Measurements from ENCODE around the gene TMC8. TPM values are rescaled to one million over a fixed set of nuclear protein-coding genes. Genes with fewer than 3 reads are reported as not detected.
A peak's percentile ranks its signal among the peaks of the same experiment; 100 is the strongest.

The TMC8 gene
- polyA plus RNA-seq, 1 experiment: not detected

DNA sequence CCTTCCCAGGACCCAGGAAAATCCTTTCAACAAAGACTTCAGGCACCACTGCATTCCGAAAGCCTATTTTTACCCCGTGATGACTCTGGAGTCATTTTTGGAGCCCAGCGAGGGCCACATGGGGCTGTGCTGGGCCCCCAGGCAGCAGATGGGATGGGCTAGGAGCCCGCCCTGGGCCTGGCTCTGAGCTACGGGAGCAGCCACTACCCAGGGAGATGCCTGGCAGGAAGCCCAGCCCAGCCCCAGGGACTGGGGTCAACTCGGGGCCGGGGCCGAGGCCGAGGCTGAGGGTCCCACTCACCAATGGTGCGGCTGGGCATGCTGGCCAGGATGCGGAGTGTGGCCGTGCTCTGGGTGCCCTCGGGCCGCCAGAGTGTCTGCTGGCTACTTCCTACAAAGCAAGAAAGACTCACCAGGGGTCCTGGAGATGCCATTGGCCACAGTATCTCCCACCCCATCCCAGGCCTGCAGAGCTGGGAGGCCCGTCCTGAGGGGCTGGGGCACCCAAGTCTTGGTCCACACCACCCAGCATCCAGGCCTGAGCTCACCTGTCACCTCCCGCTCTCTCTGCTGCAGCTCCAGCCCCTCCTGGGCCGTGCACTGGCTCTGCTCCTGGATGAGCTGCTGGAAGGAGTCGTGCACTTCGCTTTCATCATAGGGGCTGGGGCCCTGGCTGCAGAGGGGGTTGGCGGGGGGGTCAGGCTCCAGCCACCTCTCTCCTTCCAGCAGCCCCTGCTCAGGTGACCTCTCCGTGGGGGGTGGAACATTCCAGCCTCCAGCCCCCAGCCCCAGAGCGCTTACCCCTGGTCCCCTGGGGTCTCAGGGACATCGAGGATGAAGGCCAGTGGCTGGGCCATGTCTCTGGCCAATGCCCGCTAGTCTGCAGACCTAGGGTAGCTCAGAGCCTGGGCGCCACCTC lies 4.3 kb upstream of the TMC8 start:
- ChIA-PET POLR2A (no interaction called here), CTCF (no interaction called here)
- peaks cover 2% of the 10 kb centered on the region; the same call in 1 of the 2 replicates for H3K9me3 ChIP-seq (ENCODE audit: control insufficient read depth, insufficient read depth, low read length)
- no peak overlapping the region for H3K4me3 ChIP-seq (ENCODE audit: low read depth, low read length)
- TF ChIP-seq, protein P1, sequence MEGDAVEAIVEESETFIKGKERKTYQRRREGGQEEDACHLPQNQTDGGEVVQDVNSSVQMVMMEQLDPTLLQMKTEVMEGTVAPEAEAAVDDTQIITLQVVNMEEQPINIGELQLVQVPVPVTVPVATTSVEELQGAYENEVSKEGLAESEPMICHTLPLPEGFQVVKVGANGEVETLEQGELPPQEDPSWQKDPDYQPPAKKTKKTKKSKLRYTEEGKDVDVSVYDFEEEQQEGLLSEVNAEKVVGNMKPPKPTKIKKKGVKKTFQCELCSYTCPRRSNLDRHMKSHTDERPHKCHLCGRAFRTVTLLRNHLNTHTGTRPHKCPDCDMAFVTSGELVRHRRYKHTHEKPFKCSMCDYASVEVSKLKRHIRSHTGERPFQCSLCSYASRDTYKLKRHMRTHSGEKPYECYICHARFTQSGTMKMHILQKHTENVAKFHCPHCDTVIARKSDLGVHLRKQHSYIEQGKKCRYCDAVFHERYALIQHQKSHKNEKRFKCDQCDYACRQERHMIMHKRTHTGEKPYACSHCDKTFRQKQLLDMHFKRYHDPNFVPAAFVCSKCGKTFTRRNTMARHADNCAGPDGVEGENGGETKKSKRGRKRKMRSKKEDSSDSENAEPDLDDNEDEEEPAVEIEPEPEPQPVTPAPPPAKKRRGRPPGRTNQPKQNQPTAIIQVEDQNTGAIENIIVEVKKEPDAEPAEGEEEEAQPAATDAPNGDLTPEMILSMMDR (IDR thresholded peaks at IDR 0.05; ENCODE audit: low read depth, low read length): no peak
- H3K27ac ChIP-seq (ENCODE audit: low read depth, low read length): no peak overlapping the region
- DNase-seq (ENCODE audit: low read depth, low spot score): no peak
- H3K27me3 ChIP-seq (ENCODE audit: control insufficient read depth, insufficient read depth, low read length): peaks cover 23% of the 10 kb centered on the region

DNA sequence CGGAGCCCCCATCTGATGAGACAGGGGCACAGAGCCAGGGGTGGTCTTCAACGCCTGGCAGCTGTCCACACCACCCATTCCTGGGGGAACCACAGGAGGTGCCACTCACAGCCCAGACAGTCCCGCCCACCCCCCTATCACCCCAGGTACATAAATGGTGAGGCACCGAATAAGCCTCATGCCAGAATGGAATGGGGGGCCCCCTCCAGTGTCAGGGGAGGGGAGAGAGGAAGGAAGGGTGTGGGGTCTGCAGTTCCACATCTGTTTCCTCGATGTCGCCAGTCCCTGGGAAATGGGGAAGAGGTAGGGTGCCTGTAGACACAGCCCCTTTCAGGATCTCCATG lies 3.7 kb upstream of the TMC8 start:
- Histone ChIP-seq H3K27ac (ENCODE audit: low read depth, low read length) (no peak overlapping the region), H3K27me3 (ENCODE audit: control insufficient read depth, insufficient read depth, low read length) (peaks cover 27% of the 10 kb centered on the region), H3K9me3 (ENCODE audit: control insufficient read depth, insufficient read depth, low read length) (peaks cover 4% of the 10 kb centered on the region; the same call in 1 of the 2 replicates), H3K4me3 (ENCODE audit: low read depth, low read length) (no peak overlapping the region)
- TF ChIP-seq, protein P1 (IDR thresholded peaks at IDR 0.05; ENCODE audit: low read depth, low read length): no peak
- no peak for DNase-seq (ENCODE audit: low read depth, low spot score)
- POLR2A ChIA-PET: no interaction called here
- CTCF ChIA-PET: no interaction called here

DNA sequence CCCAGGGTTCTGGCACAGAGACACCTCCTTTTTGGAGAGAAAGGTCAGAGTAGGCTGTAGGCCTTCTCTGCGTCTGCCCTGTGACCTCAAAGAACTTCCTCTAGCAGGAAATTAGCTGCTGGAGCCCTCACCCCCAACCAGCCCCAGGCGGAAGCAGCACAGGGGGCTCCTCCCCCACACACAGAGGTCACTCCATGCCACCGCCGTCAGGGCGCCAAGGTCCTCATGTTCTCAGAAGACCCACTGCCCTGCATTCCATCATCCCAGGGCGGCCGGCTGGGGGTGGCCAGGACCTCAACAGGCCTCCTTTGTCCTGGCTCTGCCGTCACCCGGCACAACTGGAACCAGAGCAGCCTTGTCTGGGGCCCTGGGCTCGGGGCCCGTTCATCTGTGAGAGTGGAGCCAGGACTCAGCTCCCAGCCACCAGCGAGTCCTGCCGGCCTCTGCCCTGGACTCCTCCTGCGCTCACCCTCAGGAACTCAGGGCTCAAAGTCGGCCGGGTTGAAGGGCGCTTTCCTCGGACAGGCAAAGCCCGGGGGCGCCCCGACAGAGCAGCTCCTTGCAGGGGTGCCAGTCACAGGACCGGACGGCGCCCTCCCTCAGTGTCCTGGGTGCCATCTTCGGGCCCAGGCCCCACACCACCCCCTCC lies 3.2 kb upstream of the TMC8 start:
- Histone ChIP-seq H3K9me3 (ENCODE audit: control insufficient read depth, insufficient read depth, low read length) (peaks cover 4% of the 10 kb centered on the region; the same call in 1 of the 2 replicates), H3K27me3 (ENCODE audit: control insufficient read depth, insufficient read depth, low read length) (peaks cover 29% of the 10 kb centered on the region), H3K27ac (ENCODE audit: low read depth, low read length) (no peak overlapping the region), H3K4me3 (ENCODE audit: low read depth, low read length) (no peak overlapping the region)
- ChIA-PET CTCF (interaction anchor here (1.1 to 1.4 kb wide), 2 partner anchors 59 to 123 kb away, joined by 3 to 4 read pairs; partner anchors contain the start of genes AFMID and TK1), POLR2A (interaction anchor here (0.6 kb wide), 1 partner anchor 15 kb away, joined by 5 read pairs; no protein-coding TSS in a partner anchor)
- DNase-seq (ENCODE audit: low read depth, low spot score): no peak
- TF ChIP-seq, protein P1 (IDR thresholded peaks at IDR 0.05; ENCODE audit: low read depth, low read length): no peak

DNA sequence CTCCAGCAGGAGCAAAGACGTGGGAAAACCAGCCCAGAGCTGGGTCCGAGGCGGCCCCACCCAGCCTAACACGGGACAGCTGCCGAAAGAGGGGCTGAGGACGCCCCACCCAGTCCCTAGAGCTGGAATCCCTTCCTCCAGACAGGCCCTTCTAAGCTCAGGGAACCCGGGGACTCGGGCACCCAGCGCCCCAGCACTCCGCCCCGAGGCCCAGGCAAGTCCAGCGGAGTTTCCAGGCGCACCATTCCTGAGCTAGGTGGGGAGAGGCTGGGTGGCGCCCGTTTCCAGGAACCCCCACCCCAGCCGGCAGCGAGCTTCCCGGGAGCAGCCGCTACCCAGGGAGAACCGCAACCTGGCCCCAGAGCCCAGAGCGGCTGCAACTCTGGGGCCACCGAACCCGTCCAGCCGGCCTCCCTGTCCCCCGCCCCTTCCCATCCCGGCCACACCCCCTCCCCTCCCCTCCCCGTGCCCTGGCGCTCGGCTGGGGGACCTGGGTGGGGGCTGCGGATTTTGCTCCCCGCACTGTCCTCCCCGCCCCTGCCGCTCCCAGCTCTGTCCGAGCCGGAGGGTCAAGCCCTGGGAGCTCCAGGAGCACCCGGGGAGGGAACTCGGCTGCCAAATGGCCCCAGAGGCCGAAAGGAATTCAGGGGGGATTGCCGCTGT lies 2.6 kb upstream of the TMC8 start:
- Histone ChIP-seq H3K27me3 (ENCODE audit: control insufficient read depth, insufficient read depth, low read length) (peaks cover 35% of the 10 kb centered on the region), H3K9me3 (ENCODE audit: control insufficient read depth, insufficient read depth, low read length) (peaks cover 4% of the 10 kb centered on the region; the same call in 1 of the 2 replicates), H3K4me3 (ENCODE audit: low read depth, low read length) (peak overlapping the region; percentile 56), H3K27ac (ENCODE audit: low read depth, low read length) (no peak overlapping the region)
- CTCF ChIA-PET: interaction anchor here (1.1 to 1.4 kb wide), 2 partner anchors 59 to 122 kb away, joined by 3 to 4 read pairs; partner anchors contain the start of genes AFMID and TK1
- no peak for DNase-seq (ENCODE audit: low read depth, low spot score)
- POLR2A ChIA-PET: interaction anchor here (0.6 to 0.7 kb wide), 3 partner anchors 12 to 1629 kb away, joined by 3 to 6 read pairs (median 5); no protein-coding TSS in a partner anchor
- TF ChIP-seq, protein P1 (IDR thresholded peaks at IDR 0.05; ENCODE audit: low read depth, low read length): no peak

All from AG04450 (cell line).